AG09309 (cell line): ENCODE results near the gene CDH5.

Experiments
- DNase-seq: peaks from one replicate; pipeline ENCODE4 v3.0.0-alpha.2; 2010; ENCODE audit warnings: low read depth
- H3K4me3 ChIP-seq: 2 replicates; pipeline ENCODE4 v1.5.1; 2011; ENCODE audit warnings: mild to moderate bottlenecking, low read depth, low read length, moderate library complexity; ENCODE audit not compliant: control insufficient read depth
- TF ChIP-seq, protein P1 (sequence below): IDR thresholded peaks from 2 replicates; pipeline ENCODE4 v1.5.1; 2011; ENCODE audit warnings: mild to moderate bottlenecking, low read depth, low read length, inconsistent platforms; ENCODE audit not compliant: insufficient read depth, control insufficient read depth; ENCODE audit errors: missing control alignments

CDH5 gene

DNA sequence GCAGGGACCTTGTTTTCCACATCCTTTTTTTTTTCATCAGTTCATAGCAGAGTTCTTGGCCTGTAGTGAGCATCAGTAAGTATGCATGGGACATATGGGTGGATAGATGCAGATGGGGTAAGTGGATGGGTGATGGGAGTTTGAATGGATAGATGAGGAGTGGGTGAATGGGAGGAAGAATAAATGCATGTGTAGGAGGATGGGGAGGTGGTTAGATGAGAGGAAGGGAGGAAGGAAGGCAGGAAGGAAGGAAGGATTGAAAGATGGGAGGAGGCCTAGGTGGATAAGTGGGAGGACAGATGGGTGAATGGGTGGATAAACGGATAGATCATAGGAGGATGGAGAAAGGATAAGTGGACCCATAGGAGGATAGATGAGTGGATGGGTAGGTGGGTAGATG, 56.7 kb downstream of the CDH5 start:
- TF ChIP-seq, protein P1, sequence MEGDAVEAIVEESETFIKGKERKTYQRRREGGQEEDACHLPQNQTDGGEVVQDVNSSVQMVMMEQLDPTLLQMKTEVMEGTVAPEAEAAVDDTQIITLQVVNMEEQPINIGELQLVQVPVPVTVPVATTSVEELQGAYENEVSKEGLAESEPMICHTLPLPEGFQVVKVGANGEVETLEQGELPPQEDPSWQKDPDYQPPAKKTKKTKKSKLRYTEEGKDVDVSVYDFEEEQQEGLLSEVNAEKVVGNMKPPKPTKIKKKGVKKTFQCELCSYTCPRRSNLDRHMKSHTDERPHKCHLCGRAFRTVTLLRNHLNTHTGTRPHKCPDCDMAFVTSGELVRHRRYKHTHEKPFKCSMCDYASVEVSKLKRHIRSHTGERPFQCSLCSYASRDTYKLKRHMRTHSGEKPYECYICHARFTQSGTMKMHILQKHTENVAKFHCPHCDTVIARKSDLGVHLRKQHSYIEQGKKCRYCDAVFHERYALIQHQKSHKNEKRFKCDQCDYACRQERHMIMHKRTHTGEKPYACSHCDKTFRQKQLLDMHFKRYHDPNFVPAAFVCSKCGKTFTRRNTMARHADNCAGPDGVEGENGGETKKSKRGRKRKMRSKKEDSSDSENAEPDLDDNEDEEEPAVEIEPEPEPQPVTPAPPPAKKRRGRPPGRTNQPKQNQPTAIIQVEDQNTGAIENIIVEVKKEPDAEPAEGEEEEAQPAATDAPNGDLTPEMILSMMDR: no peak
- no peak overlapping the region for H3K4me3 ChIP-seq
- DNase-seq: no peak

DNA sequence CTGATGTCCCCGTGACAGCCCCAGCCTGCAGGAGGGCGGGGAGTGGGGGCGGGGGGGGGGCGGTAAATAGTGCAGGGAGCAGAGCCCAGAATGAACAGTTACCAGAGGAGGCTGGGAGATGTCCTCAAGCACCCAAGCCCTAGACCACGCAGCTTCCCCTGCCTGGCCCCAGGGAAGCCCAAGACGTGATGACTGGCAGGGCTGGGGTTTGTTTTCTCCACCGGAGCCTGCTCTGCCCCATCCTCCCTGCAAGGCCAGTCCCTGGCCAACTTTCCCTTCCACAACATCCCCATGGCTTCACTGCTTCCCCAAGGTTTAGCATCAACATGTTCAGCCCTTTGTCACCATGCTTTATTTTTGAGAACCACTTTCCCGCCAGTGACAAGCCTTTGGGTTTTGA, 59.2 kb downstream of the CDH5 start:
- TF ChIP-seq, protein P1: no peak
- DNase-seq: no peak
- no peak overlapping the region for H3K4me3 ChIP-seq

DNA sequence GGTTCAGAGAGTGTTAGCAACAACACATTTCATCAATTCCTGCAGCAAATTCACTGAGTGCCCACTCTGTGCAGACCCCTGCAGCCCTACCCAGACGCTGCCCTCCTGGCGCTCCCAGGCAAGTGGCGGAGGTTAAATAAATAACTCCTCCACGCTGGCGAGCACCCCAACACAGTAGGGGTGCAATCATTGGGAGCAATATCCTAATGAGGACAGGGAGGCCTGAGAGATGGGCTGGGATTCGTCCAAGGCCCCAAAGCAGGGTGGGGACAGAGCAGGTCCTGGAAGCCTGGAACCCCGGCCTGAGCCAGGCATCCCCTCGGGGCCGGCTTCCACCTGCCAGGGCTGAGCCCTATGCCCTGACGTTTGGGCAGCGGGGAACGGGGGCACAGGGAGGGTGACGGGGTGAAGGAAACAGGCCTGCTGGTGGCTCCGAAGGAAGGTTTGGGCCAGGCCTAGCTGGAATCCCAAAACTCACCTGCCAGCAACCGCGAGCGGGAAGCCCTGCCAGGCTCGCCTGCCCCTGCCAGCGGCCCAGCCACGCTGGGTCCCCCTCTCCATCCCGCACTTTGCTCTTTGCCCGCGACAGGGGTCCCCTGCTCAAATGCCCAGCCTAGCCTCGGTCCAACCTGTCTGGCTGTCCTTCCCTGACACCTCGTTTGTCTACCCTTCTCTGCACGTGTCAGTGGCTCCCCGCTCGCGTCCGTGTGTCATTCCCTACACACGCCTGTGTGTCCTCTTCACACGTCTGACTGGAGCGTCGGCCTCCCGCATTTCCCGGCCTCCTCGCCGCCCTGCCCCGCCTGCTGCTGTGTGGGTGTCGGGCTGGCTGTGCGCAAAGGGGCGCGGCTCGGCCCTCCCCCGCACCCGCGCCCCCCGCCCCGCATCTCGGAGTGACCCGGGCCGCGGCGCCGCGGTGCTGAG, 59.9 kb downstream of the CDH5 start:
- TF ChIP-seq, protein P1: no peak
- H3K4me3 ChIP-seq: peak overlapping the region; percentile 26
- DNase-seq: no peak

DNA sequence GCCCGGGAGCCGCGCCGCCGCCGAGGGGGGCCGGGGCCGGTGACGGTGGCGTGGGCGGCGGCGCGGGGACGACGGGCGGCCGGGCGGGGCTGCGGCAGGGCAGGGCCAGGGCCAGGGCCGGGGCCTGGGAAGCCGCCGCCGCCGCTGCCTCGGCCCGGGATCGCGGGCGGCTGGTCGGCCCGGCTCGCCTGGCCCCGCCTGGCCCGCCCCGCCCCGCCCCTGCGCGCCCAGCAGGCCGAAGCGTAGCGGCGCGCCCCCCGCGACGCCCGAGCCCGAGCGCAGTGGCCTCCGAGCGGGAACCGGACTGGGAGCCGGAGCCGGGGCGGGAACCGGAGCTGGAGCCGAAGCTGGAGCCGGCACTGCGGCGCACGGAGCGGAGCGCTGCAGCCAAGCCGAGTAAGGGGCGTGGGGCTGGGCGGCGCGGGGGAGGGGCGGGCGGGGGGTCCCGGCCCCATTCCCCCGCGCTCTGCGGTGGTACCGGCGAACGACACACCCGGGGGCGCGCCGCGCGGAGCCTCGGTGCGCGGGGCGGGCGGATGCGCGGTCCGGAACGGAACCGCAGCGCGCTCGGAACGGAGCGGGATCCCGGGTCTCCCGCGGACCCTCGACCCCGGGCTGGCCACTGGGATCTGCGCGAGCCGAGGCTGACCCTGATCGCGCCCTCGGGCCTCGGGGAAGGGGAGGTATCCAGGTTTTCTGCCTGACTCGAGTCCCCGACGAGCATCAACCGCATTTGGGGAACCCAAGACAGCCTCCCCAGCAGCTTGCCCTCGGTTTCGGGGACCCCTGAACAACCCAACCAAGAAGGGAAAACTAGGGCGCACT, 60.8 kb downstream of the CDH5 start, which contains the start of gene BEAN1:
Gene BEAN1 (plus strand): TSS at position 260 of the 825 bp plus-strand sequence. CDS start 10,382 bp downstream, outside the sequence.
- DNase-seq: no peak
- TF ChIP-seq, protein P1: no peak
- H3K4me3 ChIP-seq: peak within 1 kb of the TSS; percentile 26

DNA sequence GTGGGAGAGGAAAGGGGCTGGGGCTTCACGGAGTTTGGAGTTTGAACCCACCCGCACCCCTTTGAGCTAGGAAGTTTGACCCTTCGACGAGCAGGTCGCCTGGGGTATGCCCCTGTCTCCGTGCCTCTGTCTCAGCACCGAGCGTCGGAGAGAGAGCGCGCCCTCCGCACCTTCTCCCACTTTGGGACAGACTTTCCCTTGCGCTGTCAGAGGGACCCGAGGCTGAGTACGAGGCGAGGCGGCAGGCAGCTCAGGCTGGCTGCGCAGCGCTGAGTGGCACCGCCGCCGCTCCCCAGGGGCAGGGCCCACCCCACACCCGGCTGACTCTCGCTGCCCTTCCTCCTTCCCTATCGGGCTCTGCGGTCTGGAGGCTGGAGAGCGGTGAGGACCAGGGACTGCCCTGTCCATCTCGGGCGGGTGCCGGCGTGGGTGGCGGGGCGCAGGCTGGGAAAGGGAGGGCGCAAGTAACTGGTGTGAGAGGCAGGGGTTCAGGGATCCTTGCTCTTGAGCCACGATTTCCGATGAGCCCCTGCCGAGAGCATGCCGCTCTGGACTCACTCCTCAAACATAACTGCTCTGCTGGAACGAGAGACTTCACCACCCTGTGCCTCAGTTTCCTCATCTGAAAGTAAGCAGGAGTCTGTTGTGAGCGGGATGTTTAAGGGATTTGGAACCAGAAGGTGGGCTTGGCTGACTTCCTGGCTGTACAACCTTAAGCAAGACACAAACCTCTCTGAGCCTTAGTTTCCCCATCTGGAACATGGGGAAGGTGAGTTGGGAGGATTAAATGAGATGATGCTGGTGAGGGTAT, 61.6 kb downstream of the CDH5 start:
- TF ChIP-seq, protein P1: no peak
- no peak for DNase-seq
- no peak overlapping the region; the same call in 1 of the 2 replicates for H3K4me3 ChIP-seq
